Measurements from ENCODE around the gene ERRFI1.

GRCh38 chr1:7984811-7985210 lies 41.3 kb downstream of the ERRFI1 start:
- TF ChIP-seq EZH2 (IDR thresholded peaks at IDR 0.05) (no peak), POLR2AphosphoS5 (IDR thresholded peaks at IDR 0.05; ENCODE audit: borderline replicate concordance, low read depth, low read length) (no peak)
